GM10266 (cell line): ENCODE measurements around the gene ERFL.
A peak's percentile ranks its signal among the peaks of the same experiment; 100 is the strongest.

ENCODE experiments used
- DNase-seq: peaks from one replicate; pipeline ENCODE4 v3.0.0; 2012; ENCODE audit errors: extremely low spot score
- CTCF ChIP-seq: IDR thresholded peaks from 2 replicates; pipeline ENCODE4 v1.5.1; 2012; ENCODE audit warnings: mild to moderate bottlenecking, low read depth; ENCODE audit not compliant: control insufficient read depth, insufficient read depth; ENCODE audit errors: missing control alignments

ERFL gene

DNA sequence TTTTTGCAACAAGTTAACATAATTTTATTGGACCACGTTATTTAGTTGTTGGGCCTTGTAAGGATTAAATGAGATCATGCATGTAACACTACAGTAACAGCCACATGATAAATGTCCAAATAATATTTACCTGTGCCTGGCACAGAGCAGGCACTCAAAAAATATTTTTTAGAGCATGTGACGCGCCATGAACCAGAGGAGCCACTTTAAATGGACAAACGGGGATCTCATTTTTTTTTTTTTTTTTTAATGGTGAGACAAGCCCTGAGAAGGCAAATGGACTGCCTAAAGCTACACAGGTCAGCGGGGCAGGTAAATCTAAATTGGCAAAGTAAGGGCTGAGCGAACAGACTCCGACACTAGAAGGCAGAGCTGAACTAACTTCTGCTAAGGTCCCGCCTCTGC, 69.0 kb downstream of the ERFL start:
- peak; percentile 55 for TF ChIP-seq CTCF

More for the DNA sequence above, 69.0 kb downstream of the ERFL start:
- DNase-seq: no peak
